Neutrophil (primary cell): ENCODE measurements around the gene FHL2.

Source experiments
- H3K27ac ChIP-seq: fragments of 200-600 bp; sonication (generic); 2 replicates; pipeline ENCODE4 v1.5.1; 2016; ENCODE audit warnings: mild to moderate bottlenecking, moderate library complexity
- H3K27me3 ChIP-seq: fragments of 200-600 bp; sonication (generic); 2 replicates; pipeline ENCODE4 v1.6.0; 2016; ENCODE audit warnings: mild to moderate bottlenecking
- H3K36me3 ChIP-seq: fragments of 200-600 bp; sonication (generic); 2 replicates; pipeline ENCODE4 v1.5.1; 2017
- H3K4me1 ChIP-seq, 2 experiments: fragments of 200-600 bp in 1 of 2; sonication (generic) in 1 of 2; 1 replicate in 1 of 2; 2 replicates in 1 of 2; pipeline versions ENCODE4 v1.5.1 to v1.6.1; 2013 to 2016; ENCODE audit warnings: low read depth in 1 of 2, low read length in 1 of 2, mild to moderate bottlenecking in 1 of 2, moderate library complexity in 1 of 2; ENCODE audit not compliant: control insufficient read depth in 1 of 2, insufficient read depth in 1 of 2
- H3K4me3 ChIP-seq, 2 experiments: fragments of 200-600 bp in 1 of 2; sonication (generic) in 1 of 2; 1 replicate in 1 of 2; 2 replicates in 1 of 2; pipeline ENCODE4 v1.5.1; 2013 to 2016; ENCODE audit warnings: low read depth in 1 of 2, low read length in 1 of 2, mild to moderate bottlenecking in 1 of 2, moderate library complexity in 1 of 2
- H3K9me3 ChIP-seq: fragments of 200-600 bp; sonication (generic); 2 replicates; pipeline ENCODE4 v1.5.1; 2016
- CTCF ChIP-seq: fragments of 200-600 bp; sonication (generic); IDR thresholded peaks from 2 replicates; pipeline ENCODE4 v1.5.1; 2016; ENCODE audit warnings: antibody characterized with exemption

Gene FHL2

GRCh38 chr2:105398336-105399206 is at the start of gene FHL2:
Gene FHL2, minus strand, starts transcription at chr2:105399051. Its CDS starts 12,535 bp downstream, at chr2:105386516.
- Histone ChIP-seq H3K27me3 (peaks cover 81% of the 10 kb centered on the region), H3K36me3 (no peaks in the 10 kb centered on the region), H3K27ac (no peak within 1 kb of the TSS), H3K4me1 (peaks cover 5 to 11% of the 10 kb centered on the region in 2 experiments), H3K4me3 (peak within 1 kb of the TSS in 1 of 2 experiments; percentile 38), H3K9me3 (no peaks in the 10 kb centered on the region)
- TF ChIP-seq CTCF = no peak

GRCh38 chr2:105447476-105447875 is 48.6 kb upstream of the FHL2 start:
- H3K4me3 ChIP-seq = no peak overlapping the region
- no peaks in the 10 kb centered on the region for H3K36me3 ChIP-seq
- no peaks in the 10 kb centered on the region for H3K9me3 ChIP-seq
- no peaks in the 10 kb centered on the region for H3K4me1 ChIP-seq
- H3K27me3 ChIP-seq = no peaks in the 10 kb centered on the region
- no peak overlapping the region for H3K27ac ChIP-seq
- TF ChIP-seq CTCF = no peak

GRCh38 chr2:105446501-105446900 is 47.6 kb upstream of the FHL2 start:
- Histone ChIP-seq H3K4me3 (no peak overlapping the region), H3K27me3 (no peaks in the 10 kb centered on the region), H3K36me3 (no peaks in the 10 kb centered on the region), H3K27ac (no peak overlapping the region), H3K4me1 (no peaks in the 10 kb centered on the region), H3K9me3 (no peaks in the 10 kb centered on the region)
- TF ChIP-seq CTCF = no peak

GRCh38 chr2:105445976-105446375 is 47.1 kb upstream of the FHL2 start:
- no peaks in the 10 kb centered on the region for H3K27me3 ChIP-seq
- H3K4me1 ChIP-seq = no peaks in the 10 kb centered on the region
- no peak for TF ChIP-seq CTCF
- no peak overlapping the region for H3K4me3 ChIP-seq
- H3K27ac ChIP-seq = no peak overlapping the region
- no peaks in the 10 kb centered on the region for H3K9me3 ChIP-seq
- H3K36me3 ChIP-seq = no peaks in the 10 kb centered on the region

- H3K9me3 ChIP-seq = no peaks in the 10 kb centered on the region
- no peaks in the 10 kb centered on the region for H3K27me3 ChIP-seq
- no peak overlapping the region for H3K27ac ChIP-seq
- no peaks in the 10 kb centered on the region for H3K36me3 ChIP-seq
- TF ChIP-seq CTCF = no peak
- H3K4me3 ChIP-seq = no peak overlapping the region
- no peaks in the 10 kb centered on the region for H3K4me1 ChIP-seq
Observed at GRCh38 chr2:105445498-105445897, 46.6 kb upstream of the FHL2 start.
